ENCODE data around the gene HCRTR1. TPM values are rescaled to one million over a fixed set of nuclear protein-coding genes. Genes with fewer than 3 reads are reported as not detected.
A peak's percentile ranks its signal among the peaks of the same experiment; 100 is the strongest.

Gene HCRTR1
- total RNA-seq, 2 donors from 2014 or later, result not detected

GRCh38 chr1:31587720-31588423, 29.6 kb upstream of the HCRTR1 start:
- ATAC-seq, result peak; percentile 52

GRCh38 chr1:31588751-31589515, 28.6 kb upstream of the HCRTR1 start:
- DNase-seq, result peak in 3 of 4 donors; percentile 55 to 66 (median 56)
- ATAC-seq, result peak; percentile 71
- Histone ChIP-seq H3K4me1 (peaks cover 46% of the 10 kb centered on the region), H3K9me3 (no peaks in the 10 kb centered on the region), H3K36me3 (replicated peaks in 1 of 2; ENCODE audit: insufficient read depth in 1 of 2, low read depth in 2 of 2) (no peaks in the 10 kb centered on the region), H3K4me3 (no peak overlapping the region), H3K27me3 (no peaks in the 10 kb centered on the region), H3K27ac (peak overlapping the region; percentile 60 to 86 (median 82))
- WGBS, 2 donors, result 33 to 34% methylated on average over 48 to 52 of the region's 62 CpGs
- TF ChIP-seq CTCF (IDR thresholded peaks at IDR 0.05), result no peak
- peak in 1 of 3 donors; percentile 39 for TF ChIP-seq POLR2A (IDR thresholded peaks at IDR 0.05)
- intact Hi-C loops (cut with DNase I), result no loop called here

More at GRCh38 chr1:31587720-31588423, 29.6 kb upstream of the HCRTR1 start:
- peak in 1 of 3 donors; percentile 11 for TF ChIP-seq POLR2A (IDR thresholded peaks at IDR 0.05)
- TF ChIP-seq CTCF (IDR thresholded peaks at IDR 0.05), result peak; percentile 40 to 65 (median 62)
- peak overlapping the region; percentile 60 to 86 (median 82) for H3K27ac ChIP-seq
- no peaks in the 10 kb centered on the region for H3K36me3 ChIP-seq (replicated peaks in 1 of 2; ENCODE audit: insufficient read depth in 1 of 2, low read depth in 2 of 2)
- no peaks in the 10 kb centered on the region for H3K9me3 ChIP-seq
- intact Hi-C loops (cut with DNase I), result no loop called here
- DNase-seq, result peak; percentile 73 to 85 (median 80)
- H3K27me3 ChIP-seq, result no peaks in the 10 kb centered on the region
- peaks cover 55% of the 10 kb centered on the region for H3K4me1 ChIP-seq
- WGBS, 2 donors, result 12 to 62% methylated on average over 2 to 14 of the region's 14 CpGs
- H3K4me3 ChIP-seq, result no peak overlapping the region

- TF ChIP-seq CTCF (IDR thresholded peaks at IDR 0.05), result no peak
- TF ChIP-seq POLR2A (IDR thresholded peaks at IDR 0.05), result no peak
- Histone ChIP-seq H3K36me3 (replicated peaks in 1 of 2; ENCODE audit: insufficient read depth in 1 of 2, low read depth in 2 of 2) (no peaks in the 10 kb centered on the region), H3K27ac (no peak overlapping the region), H3K4me1 (peaks cover 30% of the 10 kb centered on the region), H3K27me3 (no peaks in the 10 kb centered on the region), H3K4me3 (no peak overlapping the region), H3K9me3 (no peaks in the 10 kb centered on the region)
- 66 to 76% methylated on average over 11 of the region's 11 CpGs for WGBS, 2 donors
- no peak for DNase-seq
- no peak for ATAC-seq
- intact Hi-C loops (cut with DNase I), result no loop called here
Observed at GRCh38 chr1:31591425-31592093, 25.9 kb upstream of the HCRTR1 start.

GRCh38 chr1:31592132-31592531, 25.4 kb upstream of the HCRTR1 start:
- Histone ChIP-seq H3K36me3 (replicated peaks in 1 of 2; ENCODE audit: insufficient read depth in 1 of 2, low read depth in 2 of 2) (no peaks in the 10 kb centered on the region), H3K27ac (no peak overlapping the region), H3K9me3 (no peaks in the 10 kb centered on the region), H3K4me1 (peaks cover 27% of the 10 kb centered on the region), H3K27me3 (no peaks in the 10 kb centered on the region), H3K4me3 (no peak overlapping the region)
- no peak for TF ChIP-seq CTCF (IDR thresholded peaks at IDR 0.05)
- no peak for TF ChIP-seq POLR2A (IDR thresholded peaks at IDR 0.05)
- intact Hi-C loops (cut with DNase I), result no loop called here
- DNase-seq (no peak), ATAC-seq (no peak)

Data from body of pancreas (tissue), 4 donors.